ENCODE data around the gene ATP11A.

ATP11A gene

DNA sequence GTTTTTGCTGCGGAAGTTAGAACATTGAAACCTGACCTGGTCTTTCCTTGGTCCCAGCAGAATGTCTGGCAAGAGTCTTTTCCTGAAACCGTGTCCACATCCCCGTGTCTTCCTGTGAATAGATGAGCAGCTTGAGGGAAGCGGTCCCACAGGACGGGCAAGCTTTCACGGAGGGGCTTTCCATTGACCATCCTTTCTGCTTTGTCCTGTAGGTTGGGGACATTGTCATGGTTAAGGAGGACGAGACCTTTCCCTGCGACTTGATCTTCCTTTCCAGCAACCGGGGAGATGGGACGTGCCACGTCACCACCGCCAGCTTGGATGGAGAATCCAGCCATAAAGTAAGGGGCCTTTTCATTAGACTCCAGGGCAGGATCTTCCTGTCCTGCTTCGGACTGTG is 126.0 kb downstream of the ATP11A start:
- H3K4me3 ChIP-seq (ENCODE audit: low read length) = no peak overlapping the region
- no peak for DNase-seq (ENCODE audit: low read depth)
- TF ChIP-seq, protein P1, sequence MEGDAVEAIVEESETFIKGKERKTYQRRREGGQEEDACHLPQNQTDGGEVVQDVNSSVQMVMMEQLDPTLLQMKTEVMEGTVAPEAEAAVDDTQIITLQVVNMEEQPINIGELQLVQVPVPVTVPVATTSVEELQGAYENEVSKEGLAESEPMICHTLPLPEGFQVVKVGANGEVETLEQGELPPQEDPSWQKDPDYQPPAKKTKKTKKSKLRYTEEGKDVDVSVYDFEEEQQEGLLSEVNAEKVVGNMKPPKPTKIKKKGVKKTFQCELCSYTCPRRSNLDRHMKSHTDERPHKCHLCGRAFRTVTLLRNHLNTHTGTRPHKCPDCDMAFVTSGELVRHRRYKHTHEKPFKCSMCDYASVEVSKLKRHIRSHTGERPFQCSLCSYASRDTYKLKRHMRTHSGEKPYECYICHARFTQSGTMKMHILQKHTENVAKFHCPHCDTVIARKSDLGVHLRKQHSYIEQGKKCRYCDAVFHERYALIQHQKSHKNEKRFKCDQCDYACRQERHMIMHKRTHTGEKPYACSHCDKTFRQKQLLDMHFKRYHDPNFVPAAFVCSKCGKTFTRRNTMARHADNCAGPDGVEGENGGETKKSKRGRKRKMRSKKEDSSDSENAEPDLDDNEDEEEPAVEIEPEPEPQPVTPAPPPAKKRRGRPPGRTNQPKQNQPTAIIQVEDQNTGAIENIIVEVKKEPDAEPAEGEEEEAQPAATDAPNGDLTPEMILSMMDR (conservative IDR thresholded peaks at IDR 0.05; ENCODE audit: low read depth, low read length) = no peak

DNA sequence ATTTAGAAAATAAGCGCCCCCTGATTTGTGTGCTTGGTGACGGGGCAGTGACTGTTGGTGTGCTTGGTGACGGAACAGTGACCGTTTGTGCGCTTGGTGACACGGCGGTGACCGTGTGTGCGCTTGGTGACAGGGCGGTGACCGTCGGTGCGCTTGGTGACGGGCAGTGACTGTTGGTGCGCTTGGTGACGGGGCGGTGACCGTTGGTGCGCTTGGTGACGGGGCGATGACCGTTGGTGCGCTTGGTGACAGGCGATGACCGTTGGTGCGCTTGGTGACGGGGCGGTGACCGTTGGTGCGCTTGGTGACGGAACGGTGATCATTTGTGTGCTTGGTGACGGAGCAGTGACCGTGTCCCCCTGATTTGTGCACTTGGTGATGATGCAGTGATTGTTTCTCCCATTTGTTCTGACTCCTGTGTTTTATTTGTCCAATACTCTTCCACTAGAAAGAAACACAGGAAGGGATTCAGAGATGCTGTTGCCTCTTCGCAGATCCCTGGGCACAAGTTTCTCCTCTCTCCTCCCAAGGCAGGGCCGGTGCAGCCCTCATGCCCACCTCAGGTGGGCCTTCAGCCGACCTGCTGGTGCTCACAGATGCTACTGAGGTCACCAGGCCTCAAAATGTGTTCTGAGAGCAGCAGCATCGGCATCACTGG is 128.3 kb downstream of the ATP11A start:
- DNase-seq (ENCODE audit: low read depth) = no peak
- TF ChIP-seq, protein P1 (conservative IDR thresholded peaks at IDR 0.05; ENCODE audit: low read depth, low read length) = no peak
- H3K4me3 ChIP-seq (ENCODE audit: low read length) = no peak overlapping the region

DNA sequence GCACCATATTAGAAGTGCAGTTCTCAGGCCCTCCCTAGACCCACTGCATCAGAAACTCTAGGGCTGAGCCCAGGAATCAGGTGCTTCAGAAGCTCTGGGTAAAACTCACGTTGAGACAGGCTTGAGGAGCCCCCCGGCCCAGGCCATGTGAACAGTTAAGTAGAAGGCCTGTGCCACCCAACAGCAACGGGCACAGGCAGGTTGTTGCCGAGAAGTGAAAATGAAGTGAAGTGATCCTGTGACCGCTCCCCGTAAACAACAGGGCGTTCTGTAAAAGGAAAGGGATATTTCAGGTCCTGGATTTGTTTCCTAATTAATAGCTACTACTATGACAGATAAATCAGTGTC is 128.8 kb downstream of the ATP11A start:
- no peak for DNase-seq (ENCODE audit: low read depth)
- no peak overlapping the region for H3K4me3 ChIP-seq (ENCODE audit: low read length)
- TF ChIP-seq, protein P1 (conservative IDR thresholded peaks at IDR 0.05; ENCODE audit: low read depth, low read length) = no peak

DNA sequence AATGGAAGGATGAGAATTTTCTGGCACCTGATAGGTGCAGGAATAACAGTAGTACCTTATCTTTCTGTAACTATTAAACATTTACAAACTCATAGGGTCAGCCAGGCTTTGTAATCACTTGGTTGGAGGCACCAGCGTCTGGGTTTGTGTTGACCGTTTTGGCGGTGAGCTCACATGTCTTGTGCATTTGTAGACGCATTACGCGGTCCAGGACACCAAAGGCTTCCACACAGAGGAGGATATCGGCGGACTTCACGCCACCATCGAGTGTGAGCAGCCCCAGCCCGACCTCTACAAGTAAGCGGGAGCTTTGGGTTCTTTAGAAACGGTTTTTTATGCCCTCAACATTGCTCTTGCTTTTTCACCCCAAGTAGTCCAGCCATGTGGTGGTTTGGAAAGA is 129.3 kb downstream of the ATP11A start:
- DNase-seq (ENCODE audit: low read depth) = no peak
- TF ChIP-seq, protein P1 (conservative IDR thresholded peaks at IDR 0.05; ENCODE audit: low read depth, low read length) = no peak
- no peak overlapping the region for H3K4me3 ChIP-seq (ENCODE audit: low read length)

DNA sequence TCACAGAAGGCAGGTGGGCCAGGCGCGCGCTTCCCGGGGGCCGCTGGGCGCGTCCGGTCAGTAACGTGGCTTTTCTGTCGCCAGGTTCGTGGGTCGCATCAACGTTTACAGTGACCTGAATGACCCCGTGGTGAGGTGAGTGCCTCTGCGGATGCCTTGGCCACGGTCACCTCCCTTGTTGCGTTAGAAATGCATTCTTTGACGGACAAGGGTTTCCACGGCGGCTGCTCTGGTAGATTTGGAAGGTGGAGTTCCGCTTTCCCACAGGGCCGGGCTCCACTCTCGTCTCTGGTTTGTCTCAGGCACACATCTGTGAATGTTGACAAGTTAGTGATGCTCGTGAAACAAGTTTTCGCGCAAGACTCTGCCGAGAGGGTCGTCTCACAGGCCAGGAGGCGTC is 130.0 kb downstream of the ATP11A start:
- no peak overlapping the region for H3K4me3 ChIP-seq (ENCODE audit: low read length)
- TF ChIP-seq, protein P1 (conservative IDR thresholded peaks at IDR 0.05; ENCODE audit: low read depth, low read length) = no peak
- no peak for DNase-seq (ENCODE audit: low read depth)

DNA sequence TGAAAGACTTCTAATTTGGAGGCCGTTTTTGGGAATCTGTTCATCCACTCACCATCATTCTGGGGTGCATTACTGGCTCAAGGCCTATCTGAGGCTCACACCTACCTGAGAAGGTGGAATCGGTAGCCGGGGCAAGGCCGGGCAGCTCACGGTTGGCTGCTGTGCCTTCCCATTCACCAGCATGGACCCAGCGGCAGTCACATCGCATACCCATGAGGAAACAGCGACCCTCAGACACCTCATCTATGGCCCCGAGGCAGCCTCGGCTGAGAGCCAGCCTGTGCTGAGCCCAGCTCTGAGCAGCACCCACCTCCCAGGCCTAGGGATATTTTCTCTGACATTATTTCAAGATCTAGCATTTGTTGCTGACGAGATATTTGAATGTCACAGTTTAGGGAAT is 130.5 kb downstream of the ATP11A start:
- DNase-seq (ENCODE audit: low read depth) = no peak
- TF ChIP-seq, protein P1 (conservative IDR thresholded peaks at IDR 0.05; ENCODE audit: low read depth, low read length) = no peak

DNA sequence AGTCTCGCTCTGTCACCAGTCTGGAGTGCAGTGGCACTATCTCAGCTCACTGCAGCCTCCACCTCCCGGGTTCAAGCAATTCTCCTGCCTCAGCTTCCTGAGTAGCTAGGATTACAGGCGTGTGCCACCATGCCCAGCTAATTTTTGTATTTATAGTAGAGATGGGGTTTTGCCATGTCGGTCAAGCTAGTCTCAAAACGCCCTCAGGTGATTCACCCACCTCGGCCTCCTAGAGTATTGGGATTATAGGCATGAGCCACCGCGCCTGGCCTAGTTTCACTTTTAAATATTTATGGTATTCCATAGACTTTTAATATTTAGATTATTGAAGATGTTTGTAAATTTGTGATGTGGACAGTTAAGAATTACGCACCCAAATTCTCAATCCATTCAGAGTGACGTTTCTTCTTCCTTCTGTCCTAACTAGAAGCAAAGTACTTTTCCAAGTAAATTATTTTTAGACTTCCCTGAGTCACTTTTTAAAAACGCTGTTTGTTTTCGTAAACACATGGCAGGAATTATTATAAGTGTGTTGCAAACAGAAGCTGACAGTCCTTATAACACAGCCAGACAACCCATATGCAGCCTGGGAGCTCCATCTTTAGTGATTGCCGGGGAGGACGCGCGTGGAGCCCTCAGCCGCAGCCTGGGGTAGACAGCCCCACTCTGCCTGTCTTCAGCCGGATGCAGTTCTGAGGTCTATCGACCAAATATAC is 131.7 kb downstream of the ATP11A start:
- no peak overlapping the region for H3K4me3 ChIP-seq (ENCODE audit: low read length)
- TF ChIP-seq, protein P1 (conservative IDR thresholded peaks at IDR 0.05; ENCODE audit: low read depth, low read length) = no peak
- DNase-seq (ENCODE audit: low read depth) = no peak

More for the DNA sequence above, 130.5 kb downstream of the ATP11A start:
- H3K4me3 ChIP-seq (ENCODE audit: low read length) = no peak overlapping the region

All from retinal pigment epithelial cell (primary cell).